Lower leg skin (tissue), 4 donors: Measurements from ENCODE around the gene CFAP74. TPM values are rescaled to one million over a fixed set of nuclear protein-coding genes. Genes with fewer than 3 reads are reported as not detected.

Experiments
- DNase-seq, 2 donors: peaks; one replicate each; pipeline ENCODE4 v3.0.0-alpha.2; 2019; ENCODE audit warnings: low spot score in 2 of 2
- H3K4me3 ChIP-seq: fragments of 200-600 bp; sonication (generic); 2 replicates; pipeline ENCODE4 v1.5.1; 2017; ENCODE audit warnings: mild to moderate bottlenecking, low read depth; ENCODE audit not compliant: poor library complexity, severe bottlenecking
- CTCF ChIP-seq, 3 donors: fragments of 450-650 bp; IDR thresholded peaks; one replicate each; pipeline ENCODE4 v1.5.1; 2016; ENCODE audit warnings: antibody characterized with exemption in 3 of 3, mild to moderate bottlenecking in 3 of 3, moderate library complexity in 2 of 3
- POLR2A ChIP-seq, 2 donors: fragments of 450-650 bp; IDR thresholded peaks; one replicate each; pipeline ENCODE4 v1.6.1; 2016 to 2017; ENCODE audit warnings: antibody characterized with exemption in 2 of 2, mild to moderate bottlenecking in 1 of 2, moderate library complexity in 1 of 2
- WGBS, 2 donors: methylation state at CpG; one replicate each; pipeline ENCODE4 v1.1.5; 2018; 5-methylcytosine and 5-hydroxymethylcytosine counted together
- intact Hi-C: fragments of 100-400 bp; cut with DNase I; formaldehyde crosslinking; loops from one replicate; pipeline ENCODE4 v1.15.0; 2023; ENCODE audit warnings: low total_unique reads
- total RNA-seq, 4 donors: library from RNA; depleted of rRNA; stranded (reverse); fragments of >200 nt; gene quantifications; one replicate each; pipeline ENCODE4 v1.1.0, GENCODE V29; 2016

Gene CFAP74
- total RNA-seq, 4 donors from 2014 or later, result 0.10 TPM; not detected in 3

- no peak overlapping the region for H3K4me3 ChIP-seq
- WGBS, 2 donors, result 54 to 65% methylated on average over 15 to 28 of the region's 29 CpGs
- intact Hi-C loops, result no loop called here
- DNase-seq, result peak in 1 of 2 donors; percentile 13
- TF ChIP-seq CTCF (IDR thresholded peaks at IDR 0.05), result no peak
- no peak for TF ChIP-seq POLR2A (IDR thresholded peaks at IDR 0.05)
Measured at GRCh38 chr1:1922956-1923833, 80.4 kb downstream of the CFAP74 start.

- no peak overlapping the region for H3K4me3 ChIP-seq
- no peak for DNase-seq
- WGBS, 2 donors, result 73 to 87% methylated on average over 6 of the region's 6 CpGs
- TF ChIP-seq POLR2A (IDR thresholded peaks at IDR 0.05), result no peak
- no peak for TF ChIP-seq CTCF (IDR thresholded peaks at IDR 0.05)
- intact Hi-C loops, result no loop called here
Measured at GRCh38 chr1:1922702-1922955, 81.0 kb downstream of the CFAP74 start.

DNA sequence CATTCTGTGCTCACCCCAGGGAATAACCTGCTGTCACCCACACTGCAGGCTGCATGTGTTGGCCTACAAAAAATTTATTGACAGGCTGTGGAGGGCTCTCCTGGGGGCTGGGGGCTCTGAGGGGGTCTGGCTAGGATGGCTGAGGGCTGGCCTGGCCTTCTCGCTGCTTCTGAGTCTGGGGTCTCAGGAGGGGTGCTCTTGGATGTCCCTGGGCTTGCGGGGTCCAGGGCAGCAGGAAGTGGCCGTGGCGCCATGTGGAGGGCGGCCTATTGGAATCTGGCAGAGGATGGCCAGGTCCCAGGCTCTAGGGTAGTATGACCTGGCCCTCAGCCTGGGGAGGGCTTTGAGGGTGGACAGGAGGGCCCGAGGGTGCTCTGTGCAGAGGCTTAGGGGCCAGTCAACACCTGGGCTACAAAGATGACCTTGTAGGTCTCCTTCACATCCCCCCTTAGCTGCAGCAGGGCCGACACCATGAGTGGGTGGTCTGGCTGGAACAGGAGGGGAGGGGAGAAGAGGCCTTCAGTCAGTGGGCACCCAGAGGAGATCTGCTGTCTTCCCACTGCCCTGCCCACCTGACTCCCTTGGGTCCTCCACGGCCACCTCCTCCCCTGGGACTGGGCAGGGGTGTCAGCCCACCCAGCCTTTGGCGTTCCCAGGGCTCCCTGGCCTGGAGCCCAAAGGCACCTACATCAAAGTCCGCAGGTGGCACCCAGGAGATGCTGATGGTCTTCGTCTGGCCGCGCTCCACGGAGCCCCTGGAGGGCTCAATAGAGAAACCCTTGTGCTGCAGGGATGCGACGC is 81.5 kb downstream of the CFAP74 start:
- 89 to 95% methylated on average over 11 to 15 of the region's 16 CpGs for WGBS, 2 donors
- no peak overlapping the region for H3K4me3 ChIP-seq
- no peak for DNase-seq
- TF ChIP-seq CTCF (IDR thresholded peaks at IDR 0.05), result no peak
- no peak for TF ChIP-seq POLR2A (IDR thresholded peaks at IDR 0.05)
- intact Hi-C loops, result no loop called here

GRCh38 chr1:1921459-1921862 is 82.1 kb downstream of the CFAP74 start:
- no peak for TF ChIP-seq CTCF (IDR thresholded peaks at IDR 0.05)
- no peak for TF ChIP-seq POLR2A (IDR thresholded peaks at IDR 0.05)
- 82 to 92% methylated on average over 4 to 6 of the region's 6 CpGs for WGBS, 2 donors
- intact Hi-C loops, result no loop called here

GRCh38 chr1:1920608-1921458 is 82.8 kb downstream of the CFAP74 start:
- TF ChIP-seq POLR2A (IDR thresholded peaks at IDR 0.05) (no peak), CTCF (IDR thresholded peaks at IDR 0.05) (no peak)
- 81 to 85% methylated on average over 15 to 27 of the region's 27 CpGs for WGBS, 2 donors
- peak in 1 of 2 donors; percentile 15 for DNase-seq
- intact Hi-C loops, result no loop called here
- H3K4me3 ChIP-seq, result no peak overlapping the region

More at GRCh38 chr1:1921459-1921862, 82.1 kb downstream of the CFAP74 start:
- DNase-seq, result peak in 1 of 2 donors; percentile 13
- no peak overlapping the region for H3K4me3 ChIP-seq
